GM21825 (cell line): ENCODE measurements around the gene MAPK13.
"Not testable (repeated sequence)": the region's sequence is repeated elsewhere in the genome, so short reads cannot be mapped to it uniquely, and the experiment has no call there.

ENCODE experiments used
- ATAC-seq: cut with Tn5 transposase; IDR thresholded peaks from one replicate; pipeline ENCODE4 v1.9.1; 2021; ENCODE audit warnings: mild to moderate bottlenecking, moderate library complexity; ENCODE audit not compliant: unreplicated experiment

MAPK13 gene

DNA sequence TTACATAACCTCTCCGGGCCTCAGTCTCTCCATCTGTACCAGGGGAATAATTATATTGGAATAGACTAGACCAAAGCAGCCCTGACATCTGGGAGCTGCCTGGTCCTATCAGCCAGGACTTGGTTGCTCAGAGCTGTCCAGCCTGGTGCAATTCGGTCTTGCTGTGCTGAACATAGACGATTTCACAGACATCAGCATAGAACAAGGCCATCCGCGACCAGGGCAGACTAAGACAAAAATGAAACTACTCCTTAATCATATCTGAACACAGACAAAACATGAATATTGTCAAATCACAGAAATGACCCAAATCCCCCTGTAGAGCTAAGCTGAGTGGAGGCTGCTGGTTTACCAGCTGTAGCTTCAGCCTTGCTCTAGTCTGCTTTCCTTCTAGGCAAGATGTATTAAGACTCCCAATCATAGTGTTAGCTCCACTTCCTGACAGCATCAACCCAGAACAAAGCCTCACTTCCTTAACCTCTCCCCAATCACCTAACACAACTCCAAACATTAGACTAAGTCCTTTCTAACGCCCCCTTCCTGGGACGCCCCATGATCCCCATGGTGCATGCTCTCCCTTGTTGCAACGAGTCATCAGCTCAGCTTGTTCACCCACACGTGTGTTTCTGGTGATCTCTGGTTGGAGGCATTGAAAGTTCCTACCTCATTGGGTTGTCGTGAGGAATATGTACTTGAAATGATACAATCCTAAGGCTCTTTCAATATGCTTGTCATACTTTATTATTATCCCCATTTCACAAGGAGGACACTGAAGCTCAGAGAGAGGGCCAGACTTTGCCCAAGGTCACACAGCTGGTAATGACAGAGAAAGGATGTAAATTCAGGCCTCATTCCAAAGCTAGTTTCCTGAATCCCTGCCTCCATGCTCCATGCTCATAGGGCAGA, 3.5 kb upstream of the MAPK13 start:
- no peak for ATAC-seq

DNA sequence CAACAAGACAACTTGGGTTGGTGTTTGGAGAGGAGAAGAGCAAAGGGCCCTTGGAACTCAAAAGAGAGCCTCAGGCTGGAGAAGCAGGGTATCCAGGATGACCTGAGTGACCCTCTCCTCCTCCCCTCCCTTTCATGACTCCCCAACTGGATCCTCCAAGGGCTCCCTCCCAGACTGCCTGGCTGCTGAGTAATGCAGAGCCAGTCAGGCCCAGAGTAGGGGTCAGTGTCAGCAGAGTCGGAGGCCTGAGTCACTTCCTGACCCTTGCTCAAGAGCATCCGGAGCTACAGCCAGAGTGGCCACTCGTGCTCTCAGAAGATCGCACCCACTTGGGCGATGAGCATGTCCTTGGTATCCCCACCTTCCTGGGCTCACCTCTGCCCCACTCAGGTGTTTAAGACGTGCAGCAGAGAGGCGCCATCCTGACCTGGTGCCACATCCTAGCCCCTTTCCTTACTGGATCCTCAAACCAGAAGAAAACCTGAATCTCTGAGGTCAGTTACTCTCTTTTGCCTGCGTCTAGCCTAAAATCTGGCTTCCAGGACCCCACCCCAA, 2.8 kb upstream of the MAPK13 start:
- no peak for ATAC-seq

DNA sequence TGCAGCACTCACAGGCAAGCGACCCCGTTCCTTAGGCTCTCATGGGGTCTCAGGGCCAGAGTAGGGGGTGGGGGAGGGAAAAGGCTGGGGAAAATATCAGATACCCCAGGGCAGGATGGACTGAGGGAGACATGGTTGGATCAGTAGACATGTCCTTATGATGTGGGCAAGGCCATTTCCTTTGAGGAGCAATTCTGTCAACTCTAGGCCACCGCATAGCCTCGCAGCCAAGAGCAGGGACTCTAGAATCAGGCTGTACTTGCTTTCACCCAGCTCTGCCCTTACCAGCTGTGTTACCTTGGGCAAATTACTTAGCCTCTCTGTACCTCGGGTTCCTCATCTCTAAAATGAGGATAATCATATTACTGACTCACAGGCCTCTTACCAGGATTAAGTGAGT, 2.2 kb upstream of the MAPK13 start:
- ATAC-seq, result no peak

DNA sequence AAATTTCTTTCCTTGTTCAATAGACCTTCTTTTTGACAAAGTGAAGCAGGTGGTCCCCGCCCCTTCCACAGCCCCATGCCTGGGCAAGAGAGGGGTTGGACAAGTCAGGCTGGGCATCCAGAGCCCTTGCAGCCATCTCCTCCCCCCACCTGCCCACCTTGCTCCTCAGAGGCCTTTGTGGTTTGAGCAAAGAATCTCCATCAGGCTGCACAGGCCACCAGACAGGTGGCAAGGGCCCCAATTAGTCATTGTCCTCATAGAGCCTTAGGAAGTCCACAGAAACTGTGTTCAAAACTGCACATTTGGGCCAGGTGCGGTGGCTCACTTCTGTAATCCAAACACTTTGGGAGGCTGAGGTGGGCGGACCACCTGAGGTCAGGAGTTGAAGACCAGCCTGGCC, 1.5 kb upstream of the MAPK13 start:
- ATAC-seq, result no peak

DNA sequence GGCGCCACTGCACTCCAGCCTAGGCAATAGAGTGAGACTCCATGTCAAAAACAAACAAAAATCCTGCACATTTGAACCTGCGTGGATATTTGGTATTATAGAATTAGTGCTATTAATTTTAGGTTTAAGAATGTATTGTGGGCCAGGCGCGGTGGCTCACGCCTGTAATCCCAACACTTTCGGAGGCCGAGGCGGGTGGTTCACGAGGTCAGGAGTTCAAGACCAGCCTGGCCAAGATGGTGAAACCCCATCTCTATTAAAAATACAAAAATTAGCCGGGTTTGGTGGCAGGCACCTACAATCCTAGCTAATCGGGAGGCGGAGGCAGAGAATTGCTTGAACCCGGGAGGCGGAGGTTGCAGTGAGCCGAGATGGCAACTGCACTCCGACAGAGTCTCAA, 979 bp upstream of the MAPK13 start:
- ATAC-seq, result not testable (repeated sequence)

DNA sequence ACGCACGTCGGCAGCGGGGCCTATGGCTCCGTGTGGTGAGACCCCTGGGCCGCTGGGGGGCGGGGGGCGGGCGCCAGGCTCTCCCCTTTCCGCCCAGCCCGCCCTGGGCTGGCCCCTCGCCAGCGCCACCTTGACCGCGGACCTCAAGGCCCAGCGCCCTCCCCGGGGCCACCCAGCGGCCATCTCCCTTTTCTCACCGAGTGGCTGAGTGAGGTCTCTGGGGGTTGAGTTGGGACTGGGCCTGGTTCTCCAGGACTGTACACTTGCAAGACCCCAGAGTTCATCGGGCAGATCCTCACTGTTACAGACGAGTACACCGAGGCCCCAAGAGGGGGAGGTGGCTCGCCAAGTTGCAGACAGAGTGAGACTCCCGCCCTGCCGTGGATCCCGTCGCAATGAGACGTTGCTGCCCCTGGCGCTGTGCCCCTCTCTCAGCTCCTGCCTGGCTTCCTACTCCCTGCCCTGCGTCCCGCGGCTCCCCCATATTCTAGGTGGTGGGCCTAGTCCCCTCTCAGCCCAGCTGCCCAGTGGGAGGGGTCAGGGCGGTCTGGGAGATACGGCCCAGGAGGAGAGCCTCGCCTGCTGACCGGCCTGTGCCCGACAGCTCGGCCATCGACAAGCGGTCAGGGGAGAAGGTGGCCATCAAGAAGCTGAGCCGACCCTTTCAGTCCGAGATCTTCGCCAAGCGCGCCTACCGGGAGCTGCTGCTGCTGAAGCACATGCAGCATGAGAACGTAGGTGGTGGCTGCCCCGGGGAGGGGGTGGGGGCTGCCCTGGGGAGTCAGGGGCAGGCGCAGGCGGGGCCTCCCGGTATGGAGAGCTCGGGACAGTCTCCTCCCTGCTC, 576 bp downstream of the MAPK13 start:
- ATAC-seq, result no peak

DNA sequence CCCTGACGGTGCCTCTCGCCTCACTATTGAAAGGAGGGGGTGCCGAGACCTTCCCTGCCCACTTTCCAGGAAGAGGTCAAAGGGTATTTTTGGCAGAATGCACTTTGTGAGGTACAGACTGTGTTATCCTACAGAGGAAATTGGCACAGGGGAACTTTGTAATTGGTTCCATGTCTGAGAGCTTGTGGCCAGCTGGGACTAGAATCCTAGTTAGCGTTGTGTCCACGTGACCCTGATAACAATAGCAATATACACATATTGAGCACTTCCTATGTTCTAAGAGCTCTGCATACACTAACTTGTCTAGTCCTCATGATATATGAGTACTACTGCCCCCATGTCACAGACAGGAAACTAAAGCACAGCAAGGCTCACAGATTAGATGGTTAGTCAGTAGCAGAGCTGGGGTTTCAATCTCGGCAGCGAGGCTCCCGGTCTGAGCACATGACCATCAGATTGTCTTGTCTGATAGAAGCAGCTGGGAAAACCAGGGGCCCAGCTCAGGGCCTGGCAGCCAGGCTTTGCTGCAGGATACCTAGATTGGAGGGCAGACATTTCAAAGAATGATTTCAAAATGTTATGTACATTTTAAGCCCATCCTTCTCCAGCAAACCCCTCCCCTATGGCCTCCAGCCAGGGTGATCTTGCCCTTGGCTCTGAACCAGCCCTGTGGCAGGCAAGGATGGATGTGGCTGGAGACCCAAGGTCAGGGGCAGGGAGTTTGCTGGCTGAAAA, 1.4 kb downstream of the MAPK13 start:
- ATAC-seq, result peak; percentile 85

DNA sequence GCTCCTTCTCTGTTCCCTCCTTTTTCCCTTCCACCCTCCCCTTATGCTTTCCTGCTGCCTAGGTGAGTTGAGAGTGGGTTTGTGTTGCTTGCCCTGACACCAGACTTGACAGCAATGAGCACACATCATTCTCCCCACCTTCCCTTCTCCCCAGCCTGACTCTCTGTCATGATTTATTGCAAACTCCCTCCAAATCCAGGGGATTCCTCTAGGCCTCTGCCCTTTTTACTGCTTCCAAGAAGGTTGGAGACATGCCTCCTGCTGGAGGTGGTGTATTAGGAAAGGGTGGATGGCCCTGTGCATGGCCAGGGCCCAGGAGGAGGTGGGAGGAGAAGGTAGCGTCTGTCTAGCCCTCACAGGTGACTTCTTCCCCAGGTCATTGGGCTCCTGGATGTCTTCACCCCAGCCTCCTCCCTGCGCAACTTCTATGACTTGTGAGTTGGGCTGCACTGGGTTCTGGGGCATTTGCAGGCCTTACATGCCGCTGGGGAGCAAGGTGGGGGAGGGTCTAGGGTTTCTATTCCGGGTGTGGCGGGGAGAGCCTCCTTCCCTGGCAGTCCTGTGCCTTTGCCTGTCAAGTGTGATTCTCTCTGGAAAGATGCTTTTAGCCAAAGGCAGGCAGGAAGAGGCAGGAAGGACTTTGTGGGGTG, 2.1 kb downstream of the MAPK13 start:
- no peak for ATAC-seq

DNA sequence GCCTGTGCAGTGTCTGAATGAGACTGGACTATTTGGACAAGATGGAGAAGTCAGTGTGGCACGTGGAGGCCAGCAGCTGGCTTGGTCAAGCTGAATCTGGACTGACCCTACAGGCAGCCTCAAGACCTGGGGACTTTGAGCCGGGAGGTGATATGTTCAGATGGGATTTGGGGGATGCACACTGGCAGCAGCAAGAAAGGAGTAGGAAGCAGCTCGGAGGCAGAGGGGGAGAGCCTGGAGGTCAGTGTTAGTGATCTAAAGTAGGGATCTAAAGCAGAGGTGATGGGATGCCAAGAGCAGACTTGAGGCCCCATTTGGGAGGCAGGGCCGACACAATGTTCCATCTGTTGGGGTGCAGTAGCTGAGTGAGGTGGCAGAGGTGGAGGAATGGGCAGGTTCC, 2.8 kb downstream of the MAPK13 start:
- ATAC-seq, result no peak

DNA sequence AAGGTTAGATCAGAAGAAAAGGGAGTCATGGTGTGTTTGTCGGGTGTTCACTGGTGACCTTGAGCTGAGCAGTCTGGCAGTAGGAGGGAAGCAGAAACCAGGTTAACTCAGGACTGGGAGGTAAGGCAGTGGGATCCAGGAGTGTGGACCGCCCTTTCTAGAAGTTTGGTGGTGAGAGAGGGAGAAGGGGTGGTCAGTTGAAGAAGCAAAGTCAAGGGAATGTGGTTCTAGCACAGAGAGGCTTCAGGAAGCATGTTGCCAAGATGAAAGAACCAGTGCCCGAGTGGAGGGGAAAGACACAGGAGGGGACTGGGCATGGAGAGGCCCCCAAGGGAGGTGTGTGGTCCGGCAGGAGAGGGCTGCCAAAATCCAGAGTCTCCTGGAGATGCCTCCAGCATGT, 3.6 kb downstream of the MAPK13 start:
- ATAC-seq, result no peak

DNA sequence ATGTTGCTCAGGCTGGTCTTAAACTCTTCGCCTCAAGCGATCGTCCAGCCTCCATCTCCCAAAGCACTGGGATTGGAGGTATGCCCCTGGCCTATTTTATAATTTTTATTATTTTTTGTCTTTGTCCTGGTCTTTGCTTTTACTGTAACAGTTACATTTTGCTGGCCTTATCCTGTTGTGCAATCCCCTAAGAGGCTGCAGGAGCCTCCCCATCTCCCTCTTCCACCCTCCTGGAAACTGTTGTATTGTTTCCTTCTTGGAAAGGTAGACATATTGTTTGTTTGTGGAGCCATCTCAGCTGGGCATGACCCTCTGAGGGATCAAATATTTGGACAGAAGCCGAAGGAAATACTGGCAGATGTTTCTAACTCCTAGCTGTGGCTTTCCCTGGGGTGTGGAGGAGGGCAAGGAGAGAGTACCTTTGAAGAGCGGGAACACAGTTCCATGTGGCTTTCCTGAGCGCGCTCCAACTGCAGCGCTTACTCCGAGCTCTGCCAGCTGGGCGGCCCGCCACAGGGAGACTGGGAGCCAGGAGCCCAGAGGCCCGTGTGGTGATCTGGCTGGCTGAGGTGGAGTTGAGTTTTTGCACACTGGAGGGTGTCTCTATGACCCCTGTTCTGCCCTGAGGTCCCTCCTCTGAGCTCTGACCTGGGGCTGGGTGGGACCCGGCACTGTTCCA, 4.9 kb downstream of the MAPK13 start:
- no peak for ATAC-seq

DNA sequence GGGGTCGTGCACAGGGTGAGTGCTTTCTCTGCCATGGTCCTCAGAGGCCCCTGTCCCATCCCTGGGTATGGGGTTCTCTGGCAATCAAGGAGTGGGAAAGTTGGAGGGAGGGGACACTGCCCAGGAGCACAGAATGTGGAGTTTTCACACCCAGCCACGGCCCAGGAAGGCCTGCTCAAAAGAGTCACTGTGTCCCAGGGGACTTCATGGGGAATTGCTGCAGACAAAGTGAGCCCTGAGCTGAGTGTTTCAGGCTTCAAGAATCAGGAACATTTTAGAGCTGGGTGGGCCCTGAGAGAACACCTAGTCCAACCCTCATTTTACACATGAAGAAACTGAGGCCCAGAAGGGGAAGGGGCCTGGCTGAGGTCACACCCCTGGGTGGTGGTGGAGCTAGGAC, 5.7 kb downstream of the MAPK13 start:
- no peak for ATAC-seq

DNA sequence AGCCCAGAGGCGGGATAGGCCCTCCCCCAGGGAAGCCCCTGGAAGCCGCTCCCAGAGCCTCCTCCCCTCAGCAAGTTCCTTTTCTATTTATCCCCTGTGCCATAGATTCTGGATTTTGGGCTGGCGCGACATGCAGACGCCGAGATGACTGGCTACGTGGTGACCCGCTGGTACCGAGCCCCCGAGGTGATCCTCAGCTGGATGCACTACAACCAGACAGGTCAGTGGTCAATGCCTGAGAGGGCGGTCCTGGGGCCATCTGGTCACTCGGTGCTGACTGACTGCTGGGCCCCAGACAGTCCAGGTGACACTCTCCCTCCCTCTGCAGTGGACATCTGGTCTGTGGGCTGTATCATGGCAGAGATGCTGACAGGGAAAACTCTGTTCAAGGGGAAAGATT, 6.2 kb downstream of the MAPK13 start:
- no peak for ATAC-seq

DNA sequence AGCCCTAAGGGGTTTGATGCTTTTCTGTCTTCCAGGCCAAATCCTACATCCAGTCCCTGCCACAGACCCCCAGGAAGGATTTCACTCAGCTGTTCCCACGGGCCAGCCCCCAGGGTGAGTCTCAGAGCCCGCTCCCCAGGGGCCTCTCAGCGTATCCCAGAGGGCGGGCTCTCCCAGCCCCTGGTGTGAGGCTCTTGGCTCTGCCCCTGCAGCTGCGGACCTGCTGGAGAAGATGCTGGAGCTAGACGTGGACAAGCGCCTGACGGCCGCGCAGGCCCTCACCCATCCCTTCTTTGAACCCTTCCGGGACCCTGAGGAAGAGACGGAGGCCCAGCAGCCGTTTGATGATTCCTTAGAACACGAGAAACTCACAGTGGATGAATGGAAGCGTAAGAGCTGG, 8.4 kb downstream of the MAPK13 start:
- ATAC-seq, result no peak

DNA sequence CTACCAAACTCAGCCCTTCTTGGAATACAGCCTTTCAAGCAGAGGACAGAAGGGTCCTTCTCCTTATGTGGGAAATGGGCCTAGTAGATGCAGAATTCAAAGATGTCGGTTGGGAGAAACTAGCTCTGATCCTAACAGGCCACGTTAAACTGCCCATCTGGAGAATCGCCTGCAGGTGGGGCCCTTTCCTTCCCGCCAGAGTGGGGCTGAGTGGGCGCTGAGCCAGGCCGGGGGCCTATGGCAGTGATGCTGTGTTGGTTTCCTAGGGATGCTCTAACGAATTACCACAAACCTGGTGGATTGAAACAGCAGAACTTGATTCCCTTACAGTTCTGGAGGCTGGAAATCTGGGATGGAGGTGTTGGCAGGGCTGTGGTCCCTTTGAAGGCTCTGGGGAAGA, 9.1 kb downstream of the MAPK13 start:
- ATAC-seq, result no peak

DNA sequence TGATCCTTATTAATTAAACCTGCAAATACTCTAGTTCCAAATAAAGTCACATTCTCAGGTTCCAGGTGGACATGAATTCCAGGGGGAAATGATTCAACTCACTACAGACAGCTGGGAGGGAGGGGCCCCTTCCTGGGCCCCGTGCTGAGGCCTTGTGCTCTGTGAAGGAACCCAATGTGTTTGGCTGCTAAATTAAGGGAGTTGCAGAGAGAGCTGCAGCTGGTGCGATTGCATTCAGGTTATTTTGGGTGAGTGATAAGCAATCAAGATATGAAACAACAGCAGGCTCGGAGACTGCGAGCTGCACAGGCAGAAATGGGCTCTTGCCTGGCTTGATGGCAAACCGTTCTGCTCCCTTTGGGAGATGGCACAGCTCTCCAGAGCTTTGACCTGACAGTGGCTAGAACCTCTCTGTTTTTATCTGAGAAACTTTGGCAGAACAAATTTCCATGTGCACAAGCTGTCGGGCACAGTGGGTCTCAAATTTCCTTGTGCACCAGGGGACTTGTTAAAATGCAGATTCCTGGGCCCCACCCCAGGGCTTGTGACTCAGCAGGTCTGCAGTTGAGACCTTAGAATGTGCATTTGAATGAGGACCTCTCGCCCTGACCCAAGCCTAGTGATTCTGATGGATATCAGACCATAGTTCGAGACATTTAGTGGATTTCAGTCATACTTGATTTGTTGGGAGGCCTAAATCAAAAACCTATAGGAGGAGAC, 9.8 kb downstream of the MAPK13 start:
- no peak for ATAC-seq

DNA sequence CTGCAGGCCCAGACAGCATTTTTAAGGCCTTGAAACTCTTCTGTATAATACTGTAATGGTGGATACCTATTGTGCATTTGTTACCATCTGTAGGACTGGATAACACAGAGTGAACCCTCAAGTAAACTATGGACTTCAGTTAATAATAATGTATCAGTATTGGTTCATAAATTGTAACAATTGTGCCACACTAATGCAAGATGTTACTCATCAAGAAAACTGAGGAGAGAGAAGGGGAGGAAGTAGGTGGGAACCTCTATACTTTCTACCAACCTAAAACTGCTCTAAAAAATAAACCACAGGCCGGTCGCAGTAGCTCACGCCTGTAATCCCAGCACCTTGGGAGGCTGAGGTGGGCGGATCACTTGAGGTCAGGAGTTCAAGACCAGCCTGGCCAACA, 10.8 kb downstream of the MAPK13 start:
- no peak for ATAC-seq

DNA sequence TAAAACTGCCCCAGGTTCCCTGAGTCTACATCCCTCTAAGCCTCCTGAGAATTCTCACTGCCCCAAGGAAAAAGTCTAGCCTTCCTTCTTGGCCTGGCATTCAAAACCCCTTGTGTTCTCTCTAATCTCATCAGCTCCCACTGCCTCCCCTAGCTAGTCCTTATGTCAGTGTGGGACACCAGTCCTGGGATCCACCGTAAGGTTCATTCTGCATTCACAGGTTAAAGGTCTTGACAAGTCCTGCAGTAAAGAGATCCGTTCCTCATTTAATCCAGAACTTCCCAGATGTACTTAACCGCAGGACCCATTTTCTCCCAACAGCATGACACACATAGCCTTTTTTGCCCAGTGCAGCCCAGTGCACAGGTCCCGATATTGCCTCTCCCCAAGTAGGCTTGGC, 11.6 kb downstream of the MAPK13 start:
- ATAC-seq, result no peak
